Keratinocyte (primary cell): ENCODE data around the gene NPAS3. TPM values are rescaled to one million over a fixed set of nuclear protein-coding genes. Genes with fewer than 3 reads are reported as not detected.

Experiments
- DNase-seq: peaks from one replicate; pipeline ENCODE4 v3.0.0-alpha.2; 2011; ENCODE audit warnings: low read depth, missing footprints, low spot score
- FAIRE-seq: peaks from 2 replicates; lab custom pipeline; 2011; peaks lifted over from hg19 to GRCh38; lab: Jason Lieb, UNC
- H2AFZ ChIP-seq: 2 replicates; pipeline ENCODE4 v1.6.0; 2012; ENCODE audit warnings: low read length, control low read depth, inconsistent platforms; ENCODE audit not compliant: control insufficient read depth
- H3K27ac ChIP-seq: 2 replicates; pipeline ENCODE4 v1.5.1; 2011; ENCODE audit warnings: low read length; ENCODE audit not compliant: control insufficient read depth, insufficient read depth
- H3K27me3 ChIP-seq: 3 replicates; pipeline ENCODE4 v1.6.0; 2011; ENCODE audit warnings: low read length; ENCODE audit not compliant: control insufficient read depth, insufficient read depth; ENCODE audit errors: extremely low read depth
- H3K36me3 ChIP-seq, 2 experiments: 2 replicates in 1 of 2; 3 replicates in 1 of 2; pipeline ENCODE4 v1.5.1; 2011; ENCODE audit warnings: low read length in 2 of 2, mild to moderate bottlenecking in 1 of 2; ENCODE audit not compliant: control insufficient read depth in 2 of 2, insufficient read depth in 2 of 2; ENCODE audit errors: extremely low read depth in 1 of 2
- H3K4me1 ChIP-seq: 3 replicates; pipeline ENCODE4 v1.5.1; 2011; ENCODE audit warnings: low read length; ENCODE audit not compliant: control insufficient read depth, insufficient read depth; ENCODE audit errors: extremely low read depth
- H3K4me2 ChIP-seq: 3 replicates; pipeline ENCODE4 v1.6.0; 2011; ENCODE audit warnings: low read depth, low read length; ENCODE audit not compliant: control insufficient read depth, insufficient read depth; ENCODE audit errors: extremely low read depth
- H3K4me3 ChIP-seq, 3 experiments: fragments of 200-600 bp in 1 of 3; sonication (generic) in 1 of 3; 2 replicates in 2 of 3; 3 replicates in 1 of 3; pipeline ENCODE4 v1.5.1; 2011 to 2016; ENCODE audit warnings: low read length in 3 of 3, mild to moderate bottlenecking in 3 of 3, control low read depth in 2 of 3, inconsistent platforms in 1 of 3, low read depth in 1 of 3, mixed read lengths in 1 of 3, mixed run types in 1 of 3, moderate library complexity in 1 of 3; ENCODE audit not compliant: control insufficient read depth in 2 of 3, insufficient read depth in 2 of 3; ENCODE audit errors: extremely low read depth in 1 of 3
- H3K79me2 ChIP-seq: 2 replicates; pipeline ENCODE4 v1.6.0; 2012; ENCODE audit warnings: low read length; ENCODE audit not compliant: control insufficient read depth, insufficient read depth
- H3K9ac ChIP-seq: 3 replicates; pipeline ENCODE4 v1.6.0; 2011; ENCODE audit warnings: low read length; ENCODE audit not compliant: control insufficient read depth, insufficient read depth; ENCODE audit errors: extremely low read depth
- H3K9me1 ChIP-seq: 3 replicates; pipeline ENCODE4 v1.6.0; 2011; ENCODE audit warnings: low read length; ENCODE audit not compliant: control insufficient read depth, insufficient read depth; ENCODE audit errors: extremely low read depth
- H3K9me3 ChIP-seq: 2 replicates; pipeline ENCODE4 v1.5.1; 2012; ENCODE audit warnings: low read depth, low read length; ENCODE audit not compliant: control insufficient read depth
- H4K20me1 ChIP-seq: 3 replicates; pipeline ENCODE4 v1.6.0; 2011; ENCODE audit warnings: low read length; ENCODE audit not compliant: control insufficient read depth, insufficient read depth; ENCODE audit errors: extremely low read depth
- EZH2 ChIP-seq: IDR thresholded peaks from one replicate; pipeline ENCODE4 v1.6.1; 2012; ENCODE audit warnings: inconsistent platforms, mild to moderate bottlenecking, low read length, moderate library complexity
- dilution Hi-C: fragments of 300-500 bp; cut with MboI; formaldehyde crosslinking; loops from one replicate; pipeline ENCODE4 v1.7.0; 2020; ENCODE audit warnings: low sequenced_read_pairs; ENCODE audit not compliant: extremely low pct_ligation_motif_present
- polyA plus RNA-seq, 5 experiments: library from polyadenylated mRNA; depleted of rRNA in 3 of 5; stranded (reverse) in 3 of 5; stranded (forward) in 1 of 5; unstranded in 1 of 5; fragments of >200 nt; gene quantifications; 1 replicate in 1 of 5; 2 replicates in 3 of 5; 3 replicates in 1 of 5; pipeline versions ENCODE4 v1.2.1 to v1.2.3, GENCODE V29; 2011 to 2012; ENCODE audit warnings: missing spikeins in 2 of 5, low read depth in 1 of 5, low replicate concordance in 1 of 5
- TF ChIP-seq, protein P1 (sequence below), 3 experiments: IDR thresholded peaks in 1 of 3; conservative IDR thresholded peaks in 1 of 3; optimal IDR thresholded peaks in 1 of 3; 2 replicates in 2 of 3; 3 replicates in 1 of 3; pipeline versions ENCODE3 to v1.5.1; 2011; ENCODE audit warnings: low read length in 3 of 3, mild to moderate bottlenecking in 3 of 3, moderate library complexity in 2 of 3, control low read depth in 1 of 3, inconsistent platforms in 1 of 3; ENCODE audit not compliant: insufficient read depth in 2 of 3; ENCODE audit errors: extremely low read depth in 1 of 3

Gene NPAS3
- polyA plus RNA-seq, 1 donor (not counting 4 experiments of a cell fraction or from before 2014, with no cell fraction given): 0.07 TPM

DNA sequence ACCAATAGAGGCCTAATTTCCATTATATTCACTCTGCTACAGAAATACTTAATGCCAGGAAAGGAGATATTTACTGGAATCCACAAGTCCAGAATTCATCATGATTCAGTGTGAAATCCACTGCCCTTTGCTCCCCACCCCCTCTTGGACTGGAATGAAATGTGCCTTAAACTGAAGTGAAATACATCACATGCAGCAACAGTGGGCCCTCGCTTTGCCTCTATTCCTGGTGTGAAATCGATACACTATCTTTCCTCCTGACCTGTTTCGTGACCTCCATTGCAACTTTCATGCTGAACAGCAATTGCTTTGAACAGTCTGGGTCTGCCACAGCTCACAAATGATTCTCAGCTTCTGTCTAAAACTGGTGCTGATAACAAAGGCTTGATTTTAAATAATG lies 100.6 kb downstream of the NPAS3 start:
- no peak overlapping the region for H3K9ac ChIP-seq
- no peak overlapping the region for H3K4me2 ChIP-seq
- no peaks in the 10 kb centered on the region for H3K27me3 ChIP-seq
- H3K27ac ChIP-seq: no peak overlapping the region
- no peaks in the 10 kb centered on the region for H3K36me3 ChIP-seq
- no peak for DNase-seq
- no peak for TF ChIP-seq EZH2
- TF ChIP-seq, protein P1, sequence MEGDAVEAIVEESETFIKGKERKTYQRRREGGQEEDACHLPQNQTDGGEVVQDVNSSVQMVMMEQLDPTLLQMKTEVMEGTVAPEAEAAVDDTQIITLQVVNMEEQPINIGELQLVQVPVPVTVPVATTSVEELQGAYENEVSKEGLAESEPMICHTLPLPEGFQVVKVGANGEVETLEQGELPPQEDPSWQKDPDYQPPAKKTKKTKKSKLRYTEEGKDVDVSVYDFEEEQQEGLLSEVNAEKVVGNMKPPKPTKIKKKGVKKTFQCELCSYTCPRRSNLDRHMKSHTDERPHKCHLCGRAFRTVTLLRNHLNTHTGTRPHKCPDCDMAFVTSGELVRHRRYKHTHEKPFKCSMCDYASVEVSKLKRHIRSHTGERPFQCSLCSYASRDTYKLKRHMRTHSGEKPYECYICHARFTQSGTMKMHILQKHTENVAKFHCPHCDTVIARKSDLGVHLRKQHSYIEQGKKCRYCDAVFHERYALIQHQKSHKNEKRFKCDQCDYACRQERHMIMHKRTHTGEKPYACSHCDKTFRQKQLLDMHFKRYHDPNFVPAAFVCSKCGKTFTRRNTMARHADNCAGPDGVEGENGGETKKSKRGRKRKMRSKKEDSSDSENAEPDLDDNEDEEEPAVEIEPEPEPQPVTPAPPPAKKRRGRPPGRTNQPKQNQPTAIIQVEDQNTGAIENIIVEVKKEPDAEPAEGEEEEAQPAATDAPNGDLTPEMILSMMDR (optimal IDR thresholded peaks at IDR 0.05 in 1 of 3, IDR thresholded peaks at IDR 0.05 in 1 of 3, conservative IDR thresholded peaks at IDR 0.05 in 1 of 3; ENCODE audit: extremely low read depth in 1 of 3, insufficient read depth in 2 of 3, low read length in 3 of 3): no peak
- FAIRE-seq: no peak
- H2AFZ ChIP-seq: no peak overlapping the region
- no peaks in the 10 kb centered on the region for H3K9me3 ChIP-seq
- dilution Hi-C loops: no loop called here
- H3K4me1 ChIP-seq: no peaks in the 10 kb centered on the region
- no peak overlapping the region for H3K4me3 ChIP-seq
- H4K20me1 ChIP-seq: no peaks in the 10 kb centered on the region
- H3K79me2 ChIP-seq: no peaks in the 10 kb centered on the region
- H3K9me1 ChIP-seq: no peaks in the 10 kb centered on the region

DNA sequence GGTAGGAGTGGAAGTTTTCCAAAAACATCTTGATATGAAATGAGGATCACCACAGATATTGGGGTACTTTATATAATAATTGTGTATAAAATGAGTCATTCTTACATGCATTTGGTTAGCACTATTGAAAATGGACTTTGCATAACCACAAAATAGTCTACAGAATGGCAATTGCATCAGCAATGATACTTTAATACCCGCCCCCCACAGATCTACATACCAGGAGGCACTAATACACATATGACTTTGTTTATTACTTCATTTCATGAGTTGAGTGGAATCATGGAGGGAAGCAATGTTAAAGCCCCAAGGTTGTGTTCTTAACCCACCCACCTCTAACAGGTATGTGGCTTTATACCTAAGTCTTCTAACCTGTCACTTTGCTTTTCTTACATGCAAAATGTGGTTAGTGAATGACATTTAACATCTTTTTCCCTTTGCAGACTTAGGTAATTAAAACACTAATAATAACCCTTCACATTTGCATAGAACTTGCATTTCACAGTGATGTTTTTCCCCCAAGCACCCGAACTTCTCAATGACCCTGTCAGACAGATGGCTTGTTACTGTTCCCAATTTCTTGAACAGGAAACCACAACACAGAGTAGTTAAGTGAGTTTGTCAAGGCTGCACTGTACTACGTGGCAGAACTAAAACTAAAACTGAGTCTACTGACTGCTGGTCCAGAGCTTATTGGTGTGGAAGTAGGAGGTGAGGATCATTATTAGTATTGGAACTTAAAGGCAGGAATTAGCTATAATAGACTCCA lies 101.9 kb downstream of the NPAS3 start:
- Histone ChIP-seq H3K4me3 (no peak overlapping the region), H3K27ac (no peak overlapping the region), H3K27me3 (no peaks in the 10 kb centered on the region), H3K79me2 (no peaks in the 10 kb centered on the region), H3K9me3 (no peaks in the 10 kb centered on the region), H3K36me3 (no peaks in the 10 kb centered on the region), H2AFZ (no peak overlapping the region), H3K4me1 (no peaks in the 10 kb centered on the region), H3K9ac (no peak overlapping the region), H3K9me1 (no peaks in the 10 kb centered on the region), H4K20me1 (no peaks in the 10 kb centered on the region), H3K4me2 (no peak overlapping the region)
- TF ChIP-seq, protein P1 (optimal IDR thresholded peaks at IDR 0.05 in 1 of 3, IDR thresholded peaks at IDR 0.05 in 1 of 3, conservative IDR thresholded peaks at IDR 0.05 in 1 of 3; ENCODE audit: extremely low read depth in 1 of 3, insufficient read depth in 2 of 3, low read length in 3 of 3): no peak
- TF ChIP-seq EZH2: no peak
- no peak for FAIRE-seq
- dilution Hi-C loops: no loop called here
- DNase-seq: no peak
